NCI-H510A treated with DMSO at 0.1 percent for 48 hours (cell line): Measurements from ENCODE around the gene TGM4.

Source experiments
- DNase-seq: peaks from one replicate; lab custom pipeline; 2025; lab: John Stamatoyannopoulos, UW

The TGM4 gene

GRCh38 chr3:44954962-44955361, 80.6 kb downstream of the TGM4 start:
- DNase-seq = no peak

- DNase-seq = no peak
Measured at GRCh38 chr3:44955917-44956316, 81.5 kb downstream of the TGM4 start.

GRCh38 chr3:44957986-44958385, 83.6 kb downstream of the TGM4 start:
- no peak for DNase-seq

- no peak for DNase-seq
Measured at GRCh38 chr3:44958386-44958785, 84.0 kb downstream of the TGM4 start.

GRCh38 chr3:44960387-44961026, 86.1 kb downstream of the TGM4 start:
- DNase-seq = no peak

- no peak for DNase-seq
Measured at GRCh38 chr3:44961888-44962287, 87.5 kb downstream of the TGM4 start.

- DNase-seq = no peak
Measured at GRCh38 chr3:44962621-44963393, 88.4 kb downstream of the TGM4 start.

- DNase-seq = no peak
Measured at GRCh38 chr3:44963571-44964325, 89.3 kb downstream of the TGM4 start.
